Stimulated activated memory B cell treated with anti-CD40 and anti-IgM and Interleukin-4, amounts not matched to agents 10 μg/mL and 1 μg/mL and 100 μg/mL, for 72 hours (primary cell): ENCODE data around the gene GRB10.
A peak's percentile ranks its signal among the peaks of the same experiment; 100 is the strongest.

Experiments used
- ATAC-seq: fragments of 150-1000 bp; cut with Tn5 transposase; 2 replicates; pipeline ENCODE4 v1.10.0; 2021
- H3K27ac Mint-ChIP-seq: one replicate; pipeline ENCODE4 v1.8.0; 2022; ENCODE audit warnings: mild to moderate bottlenecking, mixed read lengths
- H3K27me3 Mint-ChIP-seq: one replicate; pipeline ENCODE4 v1.8.0; 2022; ENCODE audit warnings: mixed read lengths
- H3K36me3 Mint-ChIP-seq: one replicate; pipeline ENCODE4 v1.8.0; 2022; ENCODE audit warnings: mixed read lengths
- H3K4me1 Mint-ChIP-seq: one replicate; pipeline ENCODE4 v1.8.0; 2022; ENCODE audit warnings: mixed read lengths
- H3K4me3 Mint-ChIP-seq: one replicate; pipeline ENCODE4 v1.8.0; 2022; ENCODE audit warnings: mild to moderate bottlenecking, moderate library complexity, mixed read lengths
- H3K9me3 Mint-ChIP-seq: one replicate; pipeline ENCODE4 v1.8.0; 2022; ENCODE audit warnings: mixed read lengths

GRB10 gene

DNA sequence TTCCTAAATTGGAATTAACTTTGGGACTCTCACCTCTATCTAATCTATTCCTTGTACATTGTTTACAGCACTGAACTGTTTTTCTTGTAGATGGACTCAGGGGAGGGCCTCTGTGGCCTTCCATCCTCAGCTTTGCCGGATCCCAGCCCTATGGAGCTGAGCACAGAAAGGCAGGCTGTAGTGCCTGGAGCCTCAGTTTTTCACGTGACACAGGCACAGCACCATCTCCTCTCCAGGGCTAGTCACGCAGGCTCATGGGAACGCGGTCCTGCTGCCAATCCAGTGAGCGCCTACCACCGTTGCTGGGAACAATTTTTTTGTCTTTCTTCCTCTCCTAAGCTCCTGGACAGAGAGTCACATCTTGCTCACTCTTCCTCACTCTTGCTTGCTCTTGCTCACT, 141.9 kb downstream of the GRB10 start:
- no peak for ATAC-seq
- H3K9me3 Mint-ChIP-seq = no peaks in the 10 kb centered on the region
- no peaks in the 10 kb centered on the region for H3K27me3 Mint-ChIP-seq

DNA sequence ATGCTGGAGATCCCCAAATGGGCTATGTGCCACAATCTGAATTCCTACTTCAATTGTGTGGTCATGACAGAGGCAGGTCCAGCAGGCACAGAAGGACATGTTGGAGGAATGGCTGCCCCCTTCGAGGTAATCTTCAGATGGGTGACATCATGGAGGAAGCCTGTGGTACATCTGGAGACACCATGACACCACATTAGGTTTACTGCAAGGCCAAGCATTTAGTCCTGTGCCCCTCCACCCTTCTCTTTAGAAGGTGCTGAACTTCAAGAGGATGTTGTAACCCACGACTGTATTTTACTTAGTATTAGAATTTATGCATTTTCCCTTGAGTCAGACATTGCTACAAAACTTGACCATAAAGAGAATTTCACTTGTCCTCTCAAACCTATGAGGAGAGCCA, 142.4 kb downstream of the GRB10 start:
- Mint-ChIP-seq H3K4me1 (no peaks in the 10 kb centered on the region), H3K4me3 (no peak overlapping the region), H3K9me3 (no peaks in the 10 kb centered on the region), H3K36me3 (no peaks in the 10 kb centered on the region), H3K27ac (no peak overlapping the region), H3K27me3 (peaks cover 5% of the 10 kb centered on the region)
- no peak for ATAC-seq

More for the DNA sequence above, 141.9 kb downstream of the GRB10 start:
- Mint-ChIP-seq H3K36me3 (no peaks in the 10 kb centered on the region), H3K27ac (no peak overlapping the region), H3K4me1 (no peaks in the 10 kb centered on the region), H3K4me3 (no peak overlapping the region)

DNA sequence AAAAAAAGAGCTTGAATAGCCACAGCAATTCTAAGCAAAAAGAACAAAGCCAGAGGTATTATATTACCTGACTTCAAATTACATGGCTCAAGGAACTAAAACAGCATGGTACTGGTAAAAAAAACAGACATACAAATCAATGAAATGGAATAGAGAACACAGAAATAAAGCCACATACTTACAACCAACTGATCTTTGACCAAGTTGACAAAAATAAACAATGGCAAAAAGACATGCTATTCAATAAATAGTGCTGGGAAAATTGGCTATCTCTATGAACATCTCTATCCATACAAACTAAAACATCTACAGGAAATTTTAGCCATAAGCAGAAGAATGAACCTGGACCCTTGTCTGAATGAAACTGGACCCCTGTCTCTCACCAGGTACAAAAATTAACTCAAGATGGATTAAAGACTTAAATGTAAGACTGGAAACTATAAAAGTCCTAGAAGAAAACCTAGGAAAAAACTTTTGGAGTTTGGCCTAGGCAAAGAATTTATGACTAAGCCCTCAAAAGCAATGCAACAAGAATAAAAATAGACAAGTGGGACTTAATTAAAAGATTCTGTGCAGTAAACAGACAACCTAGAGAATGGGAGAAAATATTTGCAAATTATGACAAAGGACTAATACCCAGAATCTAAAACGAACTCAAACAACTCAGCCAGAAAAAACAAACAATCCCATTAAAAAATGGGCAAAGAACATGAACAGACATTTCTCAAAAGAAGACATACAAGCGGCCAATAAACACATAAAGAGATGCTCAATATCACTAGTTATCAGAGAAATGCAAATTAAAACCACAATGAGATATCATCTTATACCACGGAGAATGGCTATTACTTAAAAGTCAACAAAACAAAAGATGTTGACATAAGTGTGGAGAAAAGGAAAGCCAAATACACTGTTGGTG, 144.7 kb downstream of the GRB10 start:
- H3K36me3 Mint-ChIP-seq = no peaks in the 10 kb centered on the region
- H3K27me3 Mint-ChIP-seq = peaks cover 27% of the 10 kb centered on the region
- H3K4me3 Mint-ChIP-seq = no peak overlapping the region
- H3K27ac Mint-ChIP-seq = no peak overlapping the region
- peaks cover 5% of the 10 kb centered on the region for H3K4me1 Mint-ChIP-seq
- no peaks in the 10 kb centered on the region for H3K9me3 Mint-ChIP-seq
- no peak for ATAC-seq

DNA sequence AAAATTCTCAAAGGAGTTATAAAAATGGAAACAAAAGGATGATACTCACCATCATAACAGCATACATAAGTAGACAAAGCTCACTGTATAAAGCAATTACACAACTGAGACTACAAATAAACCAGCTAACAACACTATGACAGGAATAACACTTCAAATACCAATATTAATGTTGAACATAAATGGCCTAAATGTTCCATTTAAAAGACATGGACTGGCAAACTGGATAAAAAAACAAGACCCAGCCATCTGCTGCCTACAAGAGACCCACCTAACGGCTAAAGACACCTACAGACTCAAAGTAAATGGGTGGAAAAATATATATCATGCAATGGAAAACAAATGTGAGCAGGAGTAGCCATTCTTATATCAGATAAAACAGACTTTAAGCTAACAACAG, 148.3 kb downstream of the GRB10 start:
- no peak overlapping the region for H3K27ac Mint-ChIP-seq
- H3K4me3 Mint-ChIP-seq = no peak overlapping the region
- peaks cover 30% of the 10 kb centered on the region for H3K27me3 Mint-ChIP-seq
- H3K36me3 Mint-ChIP-seq = no peaks in the 10 kb centered on the region
- H3K9me3 Mint-ChIP-seq = no peaks in the 10 kb centered on the region
- peaks cover 11% of the 10 kb centered on the region for H3K4me1 Mint-ChIP-seq
- no peak for ATAC-seq

GRCh38 chr7:50633414-50633710, 149.3 kb downstream of the GRB10 start:
- no peak for ATAC-seq
- H3K36me3 Mint-ChIP-seq = no peaks in the 10 kb centered on the region
- H3K4me3 Mint-ChIP-seq = no peak overlapping the region
- H3K27ac Mint-ChIP-seq = no peak overlapping the region
- no peaks in the 10 kb centered on the region for H3K9me3 Mint-ChIP-seq
- peaks cover 21% of the 10 kb centered on the region for H3K4me1 Mint-ChIP-seq
- peaks cover 31% of the 10 kb centered on the region for H3K27me3 Mint-ChIP-seq

DNA sequence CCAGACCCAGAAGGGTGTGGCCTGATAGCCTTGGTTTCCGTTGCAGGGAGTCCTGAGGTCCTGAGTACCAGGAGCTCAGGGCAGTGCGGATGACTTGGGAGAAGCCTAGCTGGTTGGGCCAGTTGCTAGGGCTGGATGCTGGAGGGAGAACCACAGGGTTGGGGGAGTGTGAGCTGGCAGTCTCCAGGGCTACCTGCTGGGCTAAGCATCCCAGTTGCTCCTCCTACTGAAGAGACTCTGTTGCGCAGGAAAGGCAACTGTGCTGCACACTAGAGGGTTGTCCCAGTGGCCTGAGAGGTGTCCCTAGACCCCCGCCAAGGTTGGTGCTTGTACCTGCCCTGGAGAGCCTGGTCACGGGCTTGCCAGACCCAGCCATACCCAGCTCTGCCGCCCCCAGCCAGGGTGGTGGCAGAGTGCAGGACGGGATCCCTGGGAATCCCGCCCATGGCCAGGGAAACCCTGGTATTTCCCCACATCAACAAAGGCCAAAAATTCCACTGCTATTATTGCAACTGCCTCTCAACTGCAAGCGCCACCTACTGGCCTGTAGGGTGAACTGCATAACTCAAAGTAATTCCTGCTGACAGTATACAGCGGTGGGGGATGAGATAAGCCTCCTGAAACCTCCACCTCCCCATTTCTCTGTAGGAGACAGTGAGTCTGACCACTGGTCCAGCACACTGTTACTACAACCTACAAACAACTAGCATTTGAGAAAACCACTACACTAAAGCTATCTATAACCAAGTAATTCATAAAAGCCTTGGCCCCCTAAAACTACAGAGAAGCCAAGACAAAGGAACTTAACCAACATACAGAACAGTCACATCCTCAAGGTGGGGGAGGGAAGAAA, 149.9 kb downstream of the GRB10 start:
- peak; percentile 60 for ATAC-seq
- Mint-ChIP-seq H3K9me3 (no peaks in the 10 kb centered on the region), H3K27ac (no peak overlapping the region), H3K36me3 (no peaks in the 10 kb centered on the region), H3K27me3 (peaks cover 37% of the 10 kb centered on the region), H3K4me3 (no peak overlapping the region), H3K4me1 (peaks cover 26% of the 10 kb centered on the region)

GRCh38 chr7:50631639-50632038, 151.1 kb downstream of the GRB10 start:
- Mint-ChIP-seq H3K4me1 (peaks cover 26% of the 10 kb centered on the region), H3K4me3 (no peak overlapping the region), H3K9me3 (no peaks in the 10 kb centered on the region), H3K27ac (no peak overlapping the region), H3K27me3 (peaks cover 40% of the 10 kb centered on the region), H3K36me3 (no peaks in the 10 kb centered on the region)
- ATAC-seq = no peak

- H3K4me1 Mint-ChIP-seq = peaks cover 26% of the 10 kb centered on the region
- H3K9me3 Mint-ChIP-seq = no peaks in the 10 kb centered on the region
- H3K27me3 Mint-ChIP-seq = peaks cover 40% of the 10 kb centered on the region
- no peaks in the 10 kb centered on the region for H3K36me3 Mint-ChIP-seq
- no peak for ATAC-seq
- no peak overlapping the region for H3K27ac Mint-ChIP-seq
- H3K4me3 Mint-ChIP-seq = no peak overlapping the region
Observed at GRCh38 chr7:50631100-50631499, 151.6 kb downstream of the GRB10 start.

- Mint-ChIP-seq H3K4me3 (no peak overlapping the region), H3K4me1 (peaks cover 26% of the 10 kb centered on the region), H3K36me3 (no peaks in the 10 kb centered on the region), H3K27me3 (peaks cover 26% of the 10 kb centered on the region), H3K27ac (peak overlapping the region; percentile 31), H3K9me3 (no peaks in the 10 kb centered on the region)
- no peak for ATAC-seq
Observed at GRCh38 chr7:50629238-50629901, 153.3 kb downstream of the GRB10 start.

DNA sequence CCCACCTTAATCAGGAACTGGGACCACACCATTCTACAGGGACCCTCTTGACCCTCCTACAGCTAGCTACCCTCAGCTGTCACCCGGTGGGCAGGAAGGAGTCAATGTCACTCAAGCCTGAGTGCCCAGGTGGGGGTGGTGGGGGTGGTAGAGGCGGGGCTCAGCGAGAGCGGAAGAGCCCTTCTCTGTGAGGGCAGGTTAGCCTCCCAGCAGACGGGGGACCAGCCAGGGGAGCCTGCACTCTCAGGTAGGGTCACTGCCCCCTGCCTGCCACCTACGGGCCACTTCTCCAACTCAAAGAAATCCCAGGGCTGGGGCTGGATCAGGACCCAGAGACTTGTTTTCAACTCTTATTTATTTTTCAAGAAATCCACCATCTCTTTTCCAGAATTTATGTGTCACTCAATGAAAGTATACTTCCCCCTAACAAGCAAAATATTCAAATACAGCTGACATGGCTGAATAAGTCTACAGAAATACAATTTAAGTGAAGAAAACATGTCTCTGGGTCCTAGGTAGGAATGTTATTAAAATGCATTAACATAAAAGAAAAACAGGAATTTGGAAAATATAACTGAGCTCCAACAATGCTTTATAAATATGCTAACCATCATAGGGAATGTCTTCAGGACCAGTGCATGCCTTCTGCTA, 154.1 kb downstream of the GRB10 start:
- peak; percentile 54 for ATAC-seq
- peaks cover 26% of the 10 kb centered on the region for H3K4me1 Mint-ChIP-seq
- peaks cover 19% of the 10 kb centered on the region for H3K27me3 Mint-ChIP-seq
- no peak overlapping the region for H3K4me3 Mint-ChIP-seq
- H3K27ac Mint-ChIP-seq = peak overlapping the region; percentile 31
- H3K36me3 Mint-ChIP-seq = no peaks in the 10 kb centered on the region
- no peaks in the 10 kb centered on the region for H3K9me3 Mint-ChIP-seq

GRCh38 chr7:50627824-50628361, 154.8 kb downstream of the GRB10 start:
- Mint-ChIP-seq H3K36me3 (no peaks in the 10 kb centered on the region), H3K27me3 (peaks cover 12% of the 10 kb centered on the region), H3K27ac (peak overlapping the region; percentile 31), H3K4me1 (peaks cover 20% of the 10 kb centered on the region), H3K4me3 (no peak overlapping the region), H3K9me3 (no peaks in the 10 kb centered on the region)
- ATAC-seq = no peak

DNA sequence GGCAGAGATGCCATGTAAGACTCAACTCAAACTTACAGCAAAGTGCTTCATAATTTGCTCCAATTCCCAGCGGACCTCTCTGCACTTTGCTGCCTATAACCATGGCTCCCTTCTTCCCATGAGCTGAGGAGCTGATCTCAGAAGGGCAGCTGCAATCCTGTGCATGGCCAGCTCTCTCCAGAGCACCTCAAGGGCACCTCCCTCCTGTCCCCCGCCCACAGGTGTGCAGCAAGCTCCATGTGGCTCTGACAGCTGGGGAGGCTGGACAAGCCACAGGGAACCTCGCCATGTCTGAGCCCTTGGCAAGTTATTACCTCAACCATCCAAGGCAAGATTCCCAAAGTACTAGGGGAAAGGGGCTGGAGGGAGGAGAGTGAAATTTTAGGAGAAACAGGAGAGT, 156.4 kb downstream of the GRB10 start:
- H3K27me3 Mint-ChIP-seq = peaks cover 10% of the 10 kb centered on the region
- H3K36me3 Mint-ChIP-seq = no peaks in the 10 kb centered on the region
- H3K9me3 Mint-ChIP-seq = no peaks in the 10 kb centered on the region
- ATAC-seq = no peak
- no peak overlapping the region for H3K4me3 Mint-ChIP-seq
- H3K27ac Mint-ChIP-seq = no peak overlapping the region
- H3K4me1 Mint-ChIP-seq = peaks cover 19% of the 10 kb centered on the region

DNA sequence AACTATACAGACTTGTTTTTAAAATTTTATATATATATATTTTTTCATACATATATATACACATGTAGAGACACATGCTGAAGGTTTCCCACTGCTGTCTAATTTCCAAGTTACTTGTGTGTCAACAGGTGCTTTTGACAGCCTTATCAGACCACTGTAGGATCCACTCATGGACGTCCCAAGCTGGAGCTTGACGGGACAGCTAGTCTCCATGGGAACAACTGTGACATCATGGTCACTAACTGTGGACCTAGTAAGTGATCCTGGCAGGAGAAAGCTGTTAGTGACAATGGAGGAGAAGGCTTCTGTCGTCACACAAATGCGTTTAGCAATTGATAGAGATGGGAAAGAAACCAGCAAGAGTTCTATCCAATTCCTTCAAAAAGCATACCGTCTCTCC, 157.3 kb downstream of the GRB10 start:
- Mint-ChIP-seq H3K36me3 (no peaks in the 10 kb centered on the region), H3K27ac (no peak overlapping the region), H3K27me3 (peaks cover 10% of the 10 kb centered on the region), H3K4me1 (peaks cover 19% of the 10 kb centered on the region), H3K4me3 (no peak overlapping the region), H3K9me3 (no peaks in the 10 kb centered on the region)
- no peak for ATAC-seq

- ATAC-seq = no peak
- no peak overlapping the region for H3K4me3 Mint-ChIP-seq
- H3K36me3 Mint-ChIP-seq = no peaks in the 10 kb centered on the region
- no peaks in the 10 kb centered on the region for H3K4me1 Mint-ChIP-seq
- peaks cover 14% of the 10 kb centered on the region for H3K27me3 Mint-ChIP-seq
- no peak overlapping the region for H3K27ac Mint-ChIP-seq
- H3K9me3 Mint-ChIP-seq = no peaks in the 10 kb centered on the region
Observed at GRCh38 chr7:50622821-50623220, 159.9 kb downstream of the GRB10 start.
